GM23338 (cell line): Measurements from ENCODE around the gene PDZD7.

Source experiments
- CREB1 ChIP-seq: fragments of 250-450 bp; sonication (Bioruptor Pico); IDR thresholded peaks from 2 replicates; pipeline ENCODE4 v1.5.0; 2020; ENCODE audit warnings: low read depth, mild to moderate bottlenecking, moderate library complexity
- CTCF ChIP-seq, 2 experiments: fragments of 200-600 bp in 1 of 2; sonication (generic) in 1 of 2; conservative IDR thresholded peaks; 2 replicates each; pipeline versions ENCODE4 v1.5.1 to v1.6.1; 2016 to 2017; ENCODE audit warnings: antibody characterized with exemption in 2 of 2, low read depth in 2 of 2, mild to moderate bottlenecking in 2 of 2, moderate library complexity in 1 of 2
- EZH2 ChIP-seq: fragments of 200-600 bp; sonication (generic); IDR thresholded peaks from one replicate; pipeline ENCODE4 v1.8.0; 2017; ENCODE audit warnings: antibody characterized with exemption, mild to moderate bottlenecking, low read depth; ENCODE audit not compliant: unreplicated experiment
- EZH2phosphoT487 ChIP-seq: fragments of 200-600 bp; sonication (generic); IDR thresholded peaks from one replicate; pipeline ENCODE4 v1.8.1; 2018; ENCODE audit warnings: antibody characterized with exemption; ENCODE audit not compliant: unreplicated experiment
- JUNB ChIP-seq: IDR thresholded peaks from one replicate; pipeline ENCODE4 v1.6.1; 2016; ENCODE audit warnings: antibody characterized with exemption; ENCODE audit not compliant: unreplicated experiment
- NANOG ChIP-seq: IDR thresholded peaks from 2 replicates; pipeline ENCODE4 v1.6.1; 2016; ENCODE audit warnings: antibody characterized with exemption, borderline replicate concordance
- POLR2AphosphoS5 ChIP-seq: IDR thresholded peaks from 2 replicates; pipeline ENCODE4 v1.6.1; 2016; ENCODE audit warnings: antibody characterized with exemption, low read depth
- REST ChIP-seq: IDR thresholded peaks from one replicate; pipeline ENCODE4 v1.6.1; 2018; ENCODE audit warnings: antibody characterized with exemption; ENCODE audit not compliant: unreplicated experiment
- ZNF114 ChIP-seq: fragments of 250-450 bp; sonication (Bioruptor Pico); IDR thresholded peaks from 2 replicates; pipeline ENCODE4 v1.5.0; 2020; ENCODE audit warnings: mild to moderate bottlenecking, moderate library complexity
- ZNF462 ChIP-seq: fragments of 250-450 bp; sonication (Bioruptor Pico); IDR thresholded peaks from 2 replicates; pipeline ENCODE4 v1.5.0; 2020; ENCODE audit warnings: mild to moderate bottlenecking, moderate library complexity

- no peak for TF ChIP-seq CTCF (conservative IDR thresholded peaks at IDR 0.05; ENCODE audit: low read depth in 2 of 2)
- no peak for TF ChIP-seq JUNB
- peak; percentile 27 for TF ChIP-seq EZH2
- no peak for TF ChIP-seq ZNF114 (CRISPR knock-in tag)
- no peak for TF ChIP-seq CREB1 (CRISPR knock-in tag)
- TF ChIP-seq ZNF462 (CRISPR knock-in tag) = no peak
- TF ChIP-seq POLR2AphosphoS5 = no peak
- no peak for TF ChIP-seq EZH2phosphoT487
- no peak for TF ChIP-seq NANOG
- no peak for TF ChIP-seq REST
Observed at GRCh38 chr10:101066896-101067355, 36.0 kb upstream of the PDZD7 start.
